OCI-LY1 (cell line): ENCODE measurements around the gene PVALB.

Experiments
- H2AFZ ChIP-seq: fragments of 200-600 bp; sonication (generic), shearing (Covaris generic); 2 replicates; pipeline ENCODE4 v1.6.0; 2014; ENCODE audit warnings: antibody characterized with exemption, mild to moderate bottlenecking, low read length
- H3F3A ChIP-seq: fragments of 200-600 bp; sonication (generic), shearing (Covaris generic); 2 replicates; pipeline ENCODE4 v1.6.0; 2014; ENCODE audit warnings: mild to moderate bottlenecking, antibody characterized with exemption, low read length, moderate library complexity; ENCODE audit not compliant: insufficient read depth
- H3K27ac ChIP-seq: fragments of 200-600 bp; sonication (generic); 2 replicates; pipeline ENCODE4 v1.5.1; 2014; ENCODE audit warnings: low read length, mixed run types, mild to moderate bottlenecking, low read depth; ENCODE audit not compliant: poor library complexity, severe bottlenecking
- H3K27me3 ChIP-seq: fragments of 200-600 bp; sonication (generic); 2 replicates; pipeline ENCODE4 v1.6.0; 2014; ENCODE audit warnings: antibody characterized with exemption, mild to moderate bottlenecking, low read length, moderate library complexity; ENCODE audit not compliant: insufficient read depth
- H3K36me3 ChIP-seq: fragments of 200-600 bp; sonication (generic); 2 replicates; pipeline ENCODE4 v1.6.1; 2014; ENCODE audit warnings: mild to moderate bottlenecking, antibody characterized with exemption, low read length, moderate library complexity, mixed read lengths; ENCODE audit not compliant: insufficient read depth
- H3K4me1 ChIP-seq: fragments of 200-600 bp; sonication (generic); 2 replicates; pipeline ENCODE4 v1.5.1; 2014; ENCODE audit warnings: mild to moderate bottlenecking, low read length, moderate library complexity; ENCODE audit not compliant: insufficient read depth, severe bottlenecking
- H3K4me2 ChIP-seq: fragments of 200-600 bp; sonication (generic), shearing (Covaris generic); 2 replicates; pipeline ENCODE4 v1.6.1; 2014; ENCODE audit warnings: low read length
- H3K4me3 ChIP-seq: fragments of 200-600 bp; sonication (generic); 2 replicates; pipeline ENCODE4 v1.5.1; 2014; ENCODE audit warnings: low read length, low read depth, mild to moderate bottlenecking, mixed read lengths; ENCODE audit not compliant: poor library complexity, severe bottlenecking
- H3K79me2 ChIP-seq: fragments of 200-600 bp; shearing (Covaris generic); 2 replicates; pipeline ENCODE4 v1.6.1; 2016; ENCODE audit warnings: mixed run types, low read length, mixed read lengths; ENCODE audit not compliant: insufficient read depth
- H3K9ac ChIP-seq: fragments of 200-600 bp; sonication (generic), shearing (Covaris generic); 2 replicates; pipeline ENCODE4 v1.6.1; 2014; ENCODE audit warnings: mild to moderate bottlenecking, low read length, mixed read lengths
- H3K9me2 ChIP-seq: fragments of 200-600 bp; sonication (generic), shearing (Covaris generic); 2 replicates; pipeline ENCODE4 v1.6.1; 2014; ENCODE audit warnings: low read depth, mild to moderate bottlenecking, low read length, mixed read lengths
- H3K9me3 ChIP-seq: fragments of 200-600 bp; shearing (Covaris generic); 2 replicates; pipeline ENCODE4 v1.6.1; 2014; ENCODE audit warnings: low read length, mixed read lengths
- H4K20me1 ChIP-seq: fragments of 200-600 bp; sonication (generic), shearing (Covaris generic); 2 replicates; pipeline ENCODE4 v1.6.0; 2016; ENCODE audit warnings: mild to moderate bottlenecking, low read length; ENCODE audit not compliant: insufficient read depth
- EZH2 ChIP-seq: fragments of 200-600 bp; sonication (generic), shearing (Covaris generic); IDR thresholded peaks from 2 replicates; pipeline ENCODE4 v1.8.0; 2017; ENCODE audit warnings: borderline replicate concordance, mixed run types, mild to moderate bottlenecking, antibody characterized with exemption, low read length, moderate library complexity, mixed read lengths
- TF ChIP-seq, protein P1 (sequence below): fragments of 200-600 bp; sonication (generic), shearing (Covaris generic); IDR thresholded peaks from 2 replicates; pipeline ENCODE4 v1.5.1; 2017; ENCODE audit warnings: mild to moderate bottlenecking, antibody characterized with exemption, low read length, moderate library complexity, mixed read lengths

PVALB gene

DNA sequence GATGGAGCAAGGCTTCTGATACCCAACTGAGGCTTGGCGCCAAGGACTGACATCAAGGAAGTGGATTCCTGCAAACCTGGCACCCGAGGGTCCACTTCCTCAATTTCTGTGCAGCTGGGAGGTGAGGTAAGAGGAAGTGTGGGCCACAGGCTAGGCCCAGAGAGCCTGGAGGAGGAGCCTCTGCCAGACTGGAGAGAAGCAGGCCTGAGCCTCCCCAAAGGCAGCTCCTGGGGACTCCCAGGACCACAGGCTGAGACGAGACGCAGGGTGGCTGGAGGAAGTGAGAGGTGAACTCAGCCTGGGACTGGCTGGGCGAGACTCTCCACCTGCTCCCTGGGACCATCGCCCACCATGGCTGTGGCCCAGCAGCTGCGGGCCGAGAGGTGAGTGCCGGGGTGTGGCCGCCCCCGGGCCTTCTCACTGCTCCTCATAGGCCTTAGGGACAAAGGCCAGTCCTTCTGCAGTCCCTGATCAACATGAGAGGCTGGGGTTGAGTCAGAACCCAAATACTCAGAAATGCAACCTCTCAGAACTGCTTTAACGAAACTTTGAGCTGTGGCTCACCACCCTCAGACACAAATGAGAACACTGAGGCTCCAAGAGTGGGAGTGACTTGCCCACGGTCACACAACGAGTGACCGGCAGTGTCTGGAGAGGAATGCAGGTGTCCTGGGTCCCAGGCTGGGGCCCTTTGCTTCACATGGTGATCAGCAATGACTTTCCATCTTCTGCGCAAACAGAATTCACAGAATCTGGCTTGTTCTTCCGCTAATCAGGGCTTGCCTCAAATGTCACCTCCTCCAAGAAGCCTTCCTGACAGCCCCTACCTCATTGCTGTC is 44.2 kb upstream of the PVALB start, which contains the start of gene NCF4:
NCF4 (plus strand) TSS at position 186 of the 839 bp plus-strand sequence; CDS start at position 352, 166 bp downstream.
- Histone ChIP-seq H2AFZ (no peak within 1 kb of the TSS), H3K27me3 (no peaks in the 10 kb centered on the region), H3K9ac (peak within 1 kb of the TSS; percentile 45), H3K79me2 (no peaks in the 10 kb centered on the region), H4K20me1 (no peaks in the 10 kb centered on the region), H3K4me3 (peak within 1 kb of the TSS; percentile 55), H3K4me1 (peaks cover 46% of the 10 kb centered on the region), H3K27ac (peak within 1 kb of the TSS; percentile 83), H3K4me2 (peak within 1 kb of the TSS; percentile 77), H3K9me3 (no peaks in the 10 kb centered on the region), H3K36me3 (no peaks in the 10 kb centered on the region), H3F3A (peaks cover 7% of the 10 kb centered on the region), H3K9me2 (no peaks in the 10 kb centered on the region)
- TF ChIP-seq, protein P1, sequence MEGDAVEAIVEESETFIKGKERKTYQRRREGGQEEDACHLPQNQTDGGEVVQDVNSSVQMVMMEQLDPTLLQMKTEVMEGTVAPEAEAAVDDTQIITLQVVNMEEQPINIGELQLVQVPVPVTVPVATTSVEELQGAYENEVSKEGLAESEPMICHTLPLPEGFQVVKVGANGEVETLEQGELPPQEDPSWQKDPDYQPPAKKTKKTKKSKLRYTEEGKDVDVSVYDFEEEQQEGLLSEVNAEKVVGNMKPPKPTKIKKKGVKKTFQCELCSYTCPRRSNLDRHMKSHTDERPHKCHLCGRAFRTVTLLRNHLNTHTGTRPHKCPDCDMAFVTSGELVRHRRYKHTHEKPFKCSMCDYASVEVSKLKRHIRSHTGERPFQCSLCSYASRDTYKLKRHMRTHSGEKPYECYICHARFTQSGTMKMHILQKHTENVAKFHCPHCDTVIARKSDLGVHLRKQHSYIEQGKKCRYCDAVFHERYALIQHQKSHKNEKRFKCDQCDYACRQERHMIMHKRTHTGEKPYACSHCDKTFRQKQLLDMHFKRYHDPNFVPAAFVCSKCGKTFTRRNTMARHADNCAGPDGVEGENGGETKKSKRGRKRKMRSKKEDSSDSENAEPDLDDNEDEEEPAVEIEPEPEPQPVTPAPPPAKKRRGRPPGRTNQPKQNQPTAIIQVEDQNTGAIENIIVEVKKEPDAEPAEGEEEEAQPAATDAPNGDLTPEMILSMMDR, result no peak
- no peak for TF ChIP-seq EZH2

DNA sequence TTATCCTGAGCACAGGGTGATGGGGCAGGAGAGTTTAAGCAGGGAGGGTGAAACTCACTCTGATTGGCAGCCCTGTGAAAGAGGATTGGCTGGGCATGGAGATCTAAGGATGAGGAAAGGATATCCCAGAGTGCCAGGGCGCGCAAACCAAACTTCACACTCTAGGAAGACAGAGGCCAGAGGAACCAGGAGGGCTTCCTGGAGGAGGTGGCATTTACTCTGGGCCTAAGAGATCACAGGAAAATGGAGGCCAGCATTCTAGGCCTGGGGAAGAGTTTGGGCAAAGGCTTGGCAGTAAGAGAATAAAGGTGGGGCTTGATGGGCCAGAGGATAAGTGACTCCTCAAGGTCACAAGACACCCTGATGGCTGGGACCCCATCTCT is 43.6 kb upstream of the PVALB start:
- Histone ChIP-seq H3K9ac (no peak overlapping the region; the same call in 1 of the 2 replicates), H3F3A (peaks cover 7% of the 10 kb centered on the region), H3K9me3 (no peaks in the 10 kb centered on the region), H2AFZ (no peak overlapping the region), H3K4me2 (no peak overlapping the region), H3K4me1 (peaks cover 46% of the 10 kb centered on the region), H4K20me1 (no peaks in the 10 kb centered on the region), H3K27me3 (no peaks in the 10 kb centered on the region), H3K79me2 (no peaks in the 10 kb centered on the region), H3K4me3 (no peak overlapping the region), H3K9me2 (no peaks in the 10 kb centered on the region), H3K36me3 (no peaks in the 10 kb centered on the region), H3K27ac (peak overlapping the region; percentile 83)
- TF ChIP-seq, protein P1, result no peak
- no peak for TF ChIP-seq EZH2

DNA sequence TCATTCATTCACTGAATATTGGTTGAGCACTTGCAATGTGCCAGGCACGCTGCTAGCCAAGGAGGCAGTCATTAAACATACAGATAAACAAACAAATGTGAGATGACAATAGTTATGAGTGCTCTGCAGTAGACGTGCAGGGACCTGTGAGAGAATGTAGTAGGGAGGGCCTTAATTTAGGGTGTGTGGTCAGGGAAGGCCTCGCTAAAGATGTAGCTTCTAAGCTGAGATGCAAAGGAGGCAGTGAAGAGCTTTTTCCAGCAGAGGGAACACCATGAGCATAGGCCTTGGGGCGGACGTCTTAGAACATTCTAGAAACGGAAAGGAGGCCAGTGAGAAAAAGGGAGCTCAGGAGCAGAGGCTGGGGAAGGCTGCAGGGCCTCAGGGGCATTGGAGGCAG is 43.2 kb upstream of the PVALB start:
- Histone ChIP-seq H4K20me1 (no peaks in the 10 kb centered on the region), H3F3A (peaks cover 7% of the 10 kb centered on the region), H3K27me3 (no peaks in the 10 kb centered on the region), H2AFZ (no peak overlapping the region), H3K9ac (no peak overlapping the region; the same call in 1 of the 2 replicates), H3K36me3 (no peaks in the 10 kb centered on the region), H3K4me3 (no peak overlapping the region), H3K79me2 (no peaks in the 10 kb centered on the region), H3K9me2 (no peaks in the 10 kb centered on the region), H3K4me2 (no peak overlapping the region), H3K4me1 (peaks cover 46% of the 10 kb centered on the region), H3K27ac (peak overlapping the region; percentile 83), H3K9me3 (no peaks in the 10 kb centered on the region)
- TF ChIP-seq, protein P1, result no peak; the same call in 1 of the 2 replicates
- TF ChIP-seq EZH2, result no peak
